ENCODE results near the gene BTBD19. TPM values are rescaled to one million over a fixed set of nuclear protein-coding genes. Genes with fewer than 3 reads are reported as not detected.

The BTBD19 gene
- total RNA-seq, 1 donor from 2014 or later, result 5.5 TPM

DNA sequence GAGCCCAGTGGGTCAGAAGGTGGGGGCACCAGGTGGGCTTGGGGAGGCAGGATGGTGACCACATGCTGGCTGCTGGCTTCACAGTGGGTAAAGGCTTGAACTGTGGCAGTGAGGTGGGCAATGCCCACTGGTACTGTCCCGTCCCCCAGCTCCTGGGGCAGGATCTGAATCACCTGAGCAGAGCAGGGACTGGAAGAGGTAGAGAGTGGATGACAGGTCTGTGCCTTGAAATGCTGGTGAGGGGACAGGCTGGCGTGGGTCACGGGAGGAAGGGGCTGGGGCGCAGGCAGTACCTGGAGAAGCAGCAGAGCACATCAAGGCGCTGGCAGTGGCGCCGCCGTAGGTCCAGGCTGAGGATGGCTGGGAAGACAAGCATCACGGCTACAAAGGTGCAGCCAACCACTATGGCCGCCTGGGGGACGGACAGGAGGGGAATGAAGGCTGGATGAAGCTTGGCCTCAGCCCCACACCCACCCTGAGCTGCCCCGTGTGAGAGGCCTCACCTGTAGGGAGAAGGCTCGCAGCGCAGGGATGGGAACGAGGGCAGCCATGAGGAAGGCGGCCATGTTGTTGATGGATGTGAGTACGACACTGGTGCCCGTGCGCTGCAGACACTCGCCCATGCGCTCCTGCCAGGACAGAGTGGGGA, 19.8 kb downstream of the BTBD19 start:
- H3K36me3 Mint-ChIP-seq (ENCODE audit: low read depth), result no peaks in the 10 kb centered on the region
- TF ChIP-seq, protein P1, sequence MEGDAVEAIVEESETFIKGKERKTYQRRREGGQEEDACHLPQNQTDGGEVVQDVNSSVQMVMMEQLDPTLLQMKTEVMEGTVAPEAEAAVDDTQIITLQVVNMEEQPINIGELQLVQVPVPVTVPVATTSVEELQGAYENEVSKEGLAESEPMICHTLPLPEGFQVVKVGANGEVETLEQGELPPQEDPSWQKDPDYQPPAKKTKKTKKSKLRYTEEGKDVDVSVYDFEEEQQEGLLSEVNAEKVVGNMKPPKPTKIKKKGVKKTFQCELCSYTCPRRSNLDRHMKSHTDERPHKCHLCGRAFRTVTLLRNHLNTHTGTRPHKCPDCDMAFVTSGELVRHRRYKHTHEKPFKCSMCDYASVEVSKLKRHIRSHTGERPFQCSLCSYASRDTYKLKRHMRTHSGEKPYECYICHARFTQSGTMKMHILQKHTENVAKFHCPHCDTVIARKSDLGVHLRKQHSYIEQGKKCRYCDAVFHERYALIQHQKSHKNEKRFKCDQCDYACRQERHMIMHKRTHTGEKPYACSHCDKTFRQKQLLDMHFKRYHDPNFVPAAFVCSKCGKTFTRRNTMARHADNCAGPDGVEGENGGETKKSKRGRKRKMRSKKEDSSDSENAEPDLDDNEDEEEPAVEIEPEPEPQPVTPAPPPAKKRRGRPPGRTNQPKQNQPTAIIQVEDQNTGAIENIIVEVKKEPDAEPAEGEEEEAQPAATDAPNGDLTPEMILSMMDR (conservative IDR thresholded peaks at IDR 0.05), result no peak
- no peaks in the 10 kb centered on the region for H3K9me3 Mint-ChIP-seq
- H3K27ac Mint-ChIP-seq (ENCODE audit: unreplicated experiment), result no peak overlapping the region
- no peaks in the 10 kb centered on the region for H3K27me3 Mint-ChIP-seq (ENCODE audit: low read depth)
- no peaks in the 10 kb centered on the region for H3K4me1 Mint-ChIP-seq
- no peak overlapping the region for H3K4me3 Mint-ChIP-seq
- no peak for DNase-seq (ENCODE audit: low read depth, low spot score)

DNA sequence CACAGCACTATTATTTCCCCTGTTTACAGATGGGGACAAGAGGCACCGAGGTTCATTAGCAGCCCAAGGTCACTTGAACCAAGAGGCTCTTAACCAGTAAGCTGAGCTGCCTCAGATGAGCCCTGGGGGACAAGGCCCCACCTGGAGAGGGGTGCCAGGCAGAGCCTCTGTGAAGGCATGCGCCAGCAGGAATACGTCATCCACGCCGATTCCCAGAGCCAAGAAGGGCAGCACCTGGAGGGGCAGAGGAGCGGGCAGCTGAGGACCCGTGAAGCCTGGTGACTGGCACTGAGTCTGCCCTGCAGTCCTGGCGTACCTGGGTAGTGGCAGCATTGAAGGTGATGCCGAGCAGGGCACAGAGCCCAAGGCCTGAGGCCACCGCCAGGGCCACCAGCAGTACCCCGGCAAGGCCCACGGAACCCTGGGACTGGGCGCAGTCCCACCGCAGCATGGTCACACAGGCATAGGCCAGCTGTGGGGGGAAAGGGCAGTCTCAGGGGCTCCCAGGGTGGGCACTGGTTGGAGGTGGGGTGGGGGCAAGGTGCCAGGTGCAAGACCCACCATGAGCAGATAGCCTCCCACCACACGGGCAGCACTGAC, 20.6 kb downstream of the BTBD19 start:
- no peaks in the 10 kb centered on the region for H3K9me3 Mint-ChIP-seq
- TF ChIP-seq, protein P1 (conservative IDR thresholded peaks at IDR 0.05), result no peak
- no peaks in the 10 kb centered on the region for H3K27me3 Mint-ChIP-seq (ENCODE audit: low read depth)
- H3K36me3 Mint-ChIP-seq (ENCODE audit: low read depth), result no peaks in the 10 kb centered on the region
- no peak overlapping the region for H3K27ac Mint-ChIP-seq (ENCODE audit: unreplicated experiment)
- DNase-seq (ENCODE audit: low read depth, low spot score), result no peak
- H3K4me1 Mint-ChIP-seq, result no peaks in the 10 kb centered on the region
- no peak overlapping the region for H3K4me3 Mint-ChIP-seq

DNA sequence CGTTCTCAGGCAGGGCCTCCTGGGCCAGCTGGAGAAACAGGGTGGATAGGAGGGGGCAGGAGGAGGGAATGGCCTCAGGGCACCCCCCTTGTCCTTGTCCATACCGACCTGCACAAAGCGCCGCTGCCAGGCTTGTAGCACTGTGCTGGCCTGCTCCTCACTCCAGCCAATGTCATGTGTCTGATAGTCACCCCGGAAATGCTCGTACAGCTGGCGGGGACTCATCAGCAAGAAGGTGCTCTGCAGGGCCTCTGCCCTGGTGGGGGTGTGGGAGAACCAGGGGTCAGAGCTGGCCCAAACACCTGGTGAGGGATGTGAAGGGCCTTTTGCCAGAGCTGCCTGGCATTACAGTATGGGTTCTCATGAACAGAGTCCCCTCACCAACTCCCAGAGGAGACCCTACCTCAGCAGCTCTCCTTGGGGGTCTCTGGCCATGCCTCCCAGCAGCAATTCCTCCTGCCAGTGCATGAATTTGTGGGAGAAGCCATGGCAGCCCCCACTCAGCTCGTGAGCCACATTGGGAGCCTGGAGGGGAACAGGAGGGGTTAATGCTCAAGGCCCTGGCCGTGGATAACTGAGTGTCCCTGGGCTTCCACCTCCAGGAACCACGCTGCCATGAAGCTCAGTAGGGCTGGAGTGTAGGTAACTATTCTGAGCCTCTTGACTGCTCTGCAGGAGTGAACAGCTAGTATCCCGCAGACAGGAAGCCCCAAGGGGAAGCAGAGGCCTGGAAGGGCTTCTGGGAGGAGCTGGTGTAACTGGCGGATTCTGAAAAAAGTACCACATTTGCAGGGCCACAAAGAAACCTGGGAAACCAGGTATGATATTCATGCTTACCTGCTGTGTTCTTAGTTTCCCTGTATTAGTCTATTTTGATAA, 21.4 kb downstream of the BTBD19 start:
- no peaks in the 10 kb centered on the region for H3K9me3 Mint-ChIP-seq
- H3K27ac Mint-ChIP-seq (ENCODE audit: unreplicated experiment), result no peak overlapping the region
- TF ChIP-seq, protein P1 (conservative IDR thresholded peaks at IDR 0.05), result no peak
- no peak for DNase-seq (ENCODE audit: low read depth, low spot score)
- no peaks in the 10 kb centered on the region for H3K36me3 Mint-ChIP-seq (ENCODE audit: low read depth)
- H3K4me3 Mint-ChIP-seq, result no peak overlapping the region
- no peaks in the 10 kb centered on the region for H3K4me1 Mint-ChIP-seq
- H3K27me3 Mint-ChIP-seq (ENCODE audit: low read depth), result no peaks in the 10 kb centered on the region

DNA sequence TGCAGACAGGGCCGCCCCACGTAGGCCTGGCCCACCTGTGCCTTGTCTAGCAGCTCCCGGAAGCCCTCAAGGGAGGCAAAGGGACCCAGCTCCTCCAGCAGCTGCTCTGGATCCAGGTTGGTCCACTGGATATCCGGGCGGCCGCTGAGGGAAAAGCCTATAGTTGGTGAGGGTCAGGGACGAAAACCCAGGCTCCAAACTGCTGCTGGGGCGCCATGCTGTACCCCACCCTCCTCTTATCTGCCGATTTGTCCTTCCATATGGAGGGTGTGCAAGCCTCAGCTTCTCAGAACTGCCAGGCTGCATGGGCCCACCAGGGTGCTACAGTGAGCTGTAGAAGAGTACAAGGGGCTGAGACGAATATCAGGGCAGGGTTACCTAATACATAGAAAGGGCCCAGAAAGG, 22.6 kb downstream of the BTBD19 start:
- no peaks in the 10 kb centered on the region for H3K9me3 Mint-ChIP-seq
- H3K27ac Mint-ChIP-seq (ENCODE audit: unreplicated experiment), result no peak overlapping the region
- peaks cover 1% of the 10 kb centered on the region for H3K27me3 Mint-ChIP-seq (ENCODE audit: low read depth)
- DNase-seq (ENCODE audit: low read depth, low spot score), result no peak
- TF ChIP-seq, protein P1 (conservative IDR thresholded peaks at IDR 0.05), result no peak
- no peak overlapping the region for H3K4me3 Mint-ChIP-seq
- H3K4me1 Mint-ChIP-seq, result peaks cover 5% of the 10 kb centered on the region
- no peaks in the 10 kb centered on the region for H3K36me3 Mint-ChIP-seq (ENCODE audit: low read depth)

DNA sequence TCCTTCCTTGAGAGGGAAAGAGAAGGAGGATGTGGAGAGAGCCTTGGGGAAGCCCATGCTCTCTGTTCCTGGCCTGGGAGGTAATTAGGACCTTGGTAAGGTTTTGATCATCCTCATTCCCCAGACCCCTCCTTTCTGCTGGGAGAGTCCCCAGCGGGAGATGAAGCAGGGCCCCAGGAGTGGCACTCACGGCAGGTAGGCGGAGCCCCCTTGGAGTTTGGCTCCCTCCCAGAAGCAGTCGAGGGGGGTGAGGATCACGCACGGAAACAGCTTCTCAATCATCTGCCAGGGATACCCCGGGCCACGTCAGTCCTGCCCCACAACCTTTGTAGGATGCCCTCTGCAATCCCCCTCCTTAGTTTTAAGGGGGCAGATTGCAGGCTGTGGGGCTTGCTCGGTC, 23.2 kb downstream of the BTBD19 start:
- Mint-ChIP-seq H3K27me3 (ENCODE audit: low read depth) (peaks cover 4% of the 10 kb centered on the region), H3K4me1 (peaks cover 8% of the 10 kb centered on the region), H3K4me3 (no peak overlapping the region), H3K9me3 (no peaks in the 10 kb centered on the region), H3K27ac (ENCODE audit: unreplicated experiment) (no peak overlapping the region), H3K36me3 (ENCODE audit: low read depth) (no peaks in the 10 kb centered on the region)
- DNase-seq (ENCODE audit: low read depth, low spot score), result no peak
- TF ChIP-seq, protein P1 (conservative IDR thresholded peaks at IDR 0.05), result no peak
